ENCODE results near the gene DNAAF1. TPM values are rescaled to one million over a fixed set of nuclear protein-coding genes. Genes with fewer than 3 reads are reported as not detected.

Gene DNAAF1
- total and polyA plus RNA-seq, 2 of the 8 experiments (the other 6 are each of a cell fraction or from before 2014, with no cell fraction given) = 0.09 to 0.15 TPM

GRCh38 chr16:84155771-84156170, 10.7 kb downstream of the DNAAF1 start:
- H4K91ac ChIP-seq (replicated peaks; ENCODE audit: insufficient read length, low read length) = no peak overlapping the region
- H3K14ac ChIP-seq (ENCODE audit: insufficient read length) = no peak overlapping the region
- H3K4me2 ChIP-seq (ENCODE audit: insufficient read depth in 1 of 2, low read depth in 2 of 2, low read length in 2 of 2) = no peak overlapping the region
- H3K23me2 ChIP-seq (ENCODE audit: low read depth, low read length) = no peaks in the 10 kb centered on the region
- ChIA-PET CTCF (ENCODE audit: partially characterized antibody) (interaction anchor here (0.7 to 5.0 kb wide), 5 partner anchors 12 to 173 kb away, joined by 3 to 32 read pairs (median 5); partner anchors contain the start of genes DNAAF1 and HSDL1), POLR2A (ENCODE audit: partially characterized antibody) (interaction anchor here (0.7 to 0.8 kb wide), 2 partner anchors 19 to 21 kb away, joined by 3 read pairs; no protein-coding TSS in a partner anchor)
- H2BK120ac ChIP-seq (replicated peaks; ENCODE audit: low read depth, low read length) = no peak overlapping the region
- no peaks in the 10 kb centered on the region for H3K79me2 ChIP-seq (ENCODE audit: control insufficient read depth in 1 of 2, insufficient read depth in 2 of 2, low read length in 2 of 2)
- no peak overlapping the region for H2BK15ac ChIP-seq (ENCODE audit: low read length)
- no peaks in the 10 kb centered on the region for H4K20me1 ChIP-seq (replicated peaks in 1 of 2; ENCODE audit: control insufficient read depth in 1 of 2, insufficient read depth in 2 of 2, low read length in 2 of 2)
- H3K4me3 ChIP-seq (ENCODE audit: extremely low read depth in 1 of 4, insufficient read depth in 2 of 4, low read depth in 3 of 4, low read length in 4 of 4) = no peak overlapping the region
- no peak overlapping the region for H2BK5ac ChIP-seq (ENCODE audit: low read depth, low read length)
- H3K9me3 ChIP-seq (ENCODE audit: insufficient read depth in 2 of 2, low read depth in 1 of 2, low read length in 1 of 2) = no peaks in the 10 kb centered on the region
- no peak overlapping the region for H3K23ac ChIP-seq (ENCODE audit: insufficient read length)
- no peak overlapping the region for H3K4ac ChIP-seq (replicated peaks; ENCODE audit: insufficient read length, low read depth, low read length)
- H2BK12ac ChIP-seq (ENCODE audit: low read depth, low read length) = no peak overlapping the region
- no peak for FAIRE-seq
- TF ChIP-seq NANOG (IDR thresholded peaks at IDR 0.05; ENCODE audit: insufficient read depth, low read depth, low read length, poor library complexity, severe bottlenecking) = no peak
- no peak for TF ChIP-seq ZNF274 (IDR thresholded peaks at IDR 0.05; ENCODE audit: borderline replicate concordance, extremely low read depth, low read length)
- no peak for TF ChIP-seq CEBPB (IDR thresholded peaks at IDR 0.05; ENCODE audit: low read depth, low read length)
- no peak for TF ChIP-seq RNF2 (IDR thresholded peaks at IDR 0.05; ENCODE audit: borderline replicate concordance, low read depth, low read length, missing control alignments, poor library complexity, severe bottlenecking)
- TF ChIP-seq SP1 (IDR thresholded peaks at IDR 0.05; ENCODE audit: low read depth, low read length) = no peak
- no peak for TF ChIP-seq SIX5 (IDR thresholded peaks at IDR 0.05; ENCODE audit: low read depth, low read length)
- no peak for TF ChIP-seq BRCA1 (IDR thresholded peaks at IDR 0.05; ENCODE audit: low read depth, low read length)
- no peak for TF ChIP-seq RBBP5 (IDR thresholded peaks at IDR 0.05; ENCODE audit: borderline replicate concordance, low read depth, low read length)
- no peak for TF ChIP-seq CBX8 (IDR thresholded peaks at IDR 0.05; ENCODE audit: borderline replicate concordance, low read depth, low read length)
- no peak for TF ChIP-seq KDM1A (IDR thresholded peaks at IDR 0.05; ENCODE audit: borderline replicate concordance, low read length)
- no peak for TF ChIP-seq POLR2AphosphoS5 (IDR thresholded peaks at IDR 0.05; ENCODE audit: low read depth, low read length)
- H3K27me3 ChIP-seq (replicated peaks in 1 of 4; ENCODE audit: control insufficient read depth in 3 of 4, extremely low read depth in 1 of 4, insufficient read depth in 3 of 4, low read length in 3 of 4) = no peaks in the 10 kb centered on the region
- no peak overlapping the region for H2AFZ ChIP-seq (ENCODE audit: low read length)
- no peak overlapping the region for H2BK20ac ChIP-seq (ENCODE audit: low read length)
- H4K5ac ChIP-seq (ENCODE audit: insufficient read length, low read depth, low read length) = no peak overlapping the region
- no peak overlapping the region for H3K56ac ChIP-seq (replicated peaks; ENCODE audit: insufficient read length, low read depth, low read length)
- no peak overlapping the region for H3K9ac ChIP-seq (replicated peaks in 1 of 4; ENCODE audit: extremely low read depth in 1 of 4, low read depth in 3 of 4, low read length in 3 of 4)
- H2AK5ac ChIP-seq (ENCODE audit: low read depth, low read length) = no peak overlapping the region
- no peaks in the 10 kb centered on the region for H3K79me1 ChIP-seq (ENCODE audit: low read depth, low read length)
- H3K27ac ChIP-seq (ENCODE audit: low read depth, low read length) = no peak overlapping the region
- H3K36me3 ChIP-seq (ENCODE audit: control insufficient read depth in 2 of 4, insufficient read depth in 4 of 4, low read length in 3 of 4) = no peaks in the 10 kb centered on the region
- 83% methylated on average over 6 of the region's 6 CpGs; no CpG with 5 or more reads in 1 of the 2 experiments for WGBS, 2 experiments (ENCODE audit: extremely low coverage in 1 of 2, insufficient coverage in 1 of 2, insufficient read length in 1 of 2, insufficient replicate concordance in 2 of 2, low coverage in 1 of 2, low lambda C conversion rate in 2 of 2, missing lambda C conversion rate in 1 of 2)
- DNase-seq (ENCODE audit: low read depth in 1 of 2, low spot score in 2 of 2) = no peak
- no peak overlapping the region for H4K8ac ChIP-seq (ENCODE audit: extremely low read depth, insufficient read depth, low read length)
- H3K4me1 ChIP-seq (replicated peaks in 1 of 4; ENCODE audit: control insufficient read depth in 3 of 4, insufficient read depth in 4 of 4, low read length in 3 of 4) = no peaks in the 10 kb centered on the region
- H3K18ac ChIP-seq (ENCODE audit: extremely low read depth, low read length) = no peak overlapping the region

Data from H1 (cell line).